HG03039 (cell line): ENCODE data around the gene COX10.
"Not testable (repeated sequence)": the region's sequence is repeated elsewhere in the genome, so short reads cannot be mapped to it uniquely, and the experiment has no call there.

Experiments
- ATAC-seq: cut with Tn5 transposase; IDR thresholded peaks from one replicate; pipeline ENCODE4 v1.9.1; 2021; ENCODE audit warnings: mild to moderate bottlenecking, moderate library complexity; ENCODE audit not compliant: unreplicated experiment

COX10 gene

DNA sequence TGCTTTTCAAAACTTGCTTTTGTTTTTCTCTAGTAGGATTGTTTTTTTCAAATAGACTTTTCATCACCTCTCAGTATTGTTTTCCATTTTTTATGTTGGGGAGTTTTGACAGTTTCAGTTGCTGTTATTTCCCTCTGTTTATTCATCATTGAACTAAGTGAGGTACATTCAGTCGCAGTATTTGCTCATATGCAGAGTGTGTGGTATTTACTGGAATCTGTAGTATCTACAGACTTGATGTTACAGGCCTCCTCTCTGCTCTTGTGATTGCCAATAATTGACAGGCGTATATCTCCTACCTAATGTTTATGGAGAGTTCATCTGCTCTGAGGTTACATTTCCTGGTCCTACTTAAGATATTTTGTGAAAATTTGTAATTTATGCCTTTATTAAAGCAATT is 49.6 kb downstream of the COX10 start:
- ATAC-seq = no peak

DNA sequence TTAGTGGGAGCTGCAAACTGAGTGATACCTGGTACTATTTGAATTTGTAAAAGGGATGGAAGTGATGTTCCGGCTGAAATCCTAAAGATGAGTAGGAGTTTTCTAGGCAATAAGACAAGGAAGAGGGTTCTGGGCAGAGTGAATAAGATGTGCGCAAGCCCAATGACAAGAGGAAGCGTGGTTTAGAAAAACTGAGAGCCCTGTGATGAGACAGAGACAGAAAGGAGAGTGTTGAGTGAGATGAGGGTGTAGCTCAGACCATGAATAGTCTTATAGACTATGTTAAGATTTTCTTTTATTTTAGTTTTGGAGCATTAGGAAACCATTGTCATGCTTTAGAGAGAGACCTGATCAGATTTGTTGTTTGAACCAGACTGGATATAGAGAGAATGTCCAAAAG is 50.2 kb downstream of the COX10 start:
- no peak for ATAC-seq

DNA sequence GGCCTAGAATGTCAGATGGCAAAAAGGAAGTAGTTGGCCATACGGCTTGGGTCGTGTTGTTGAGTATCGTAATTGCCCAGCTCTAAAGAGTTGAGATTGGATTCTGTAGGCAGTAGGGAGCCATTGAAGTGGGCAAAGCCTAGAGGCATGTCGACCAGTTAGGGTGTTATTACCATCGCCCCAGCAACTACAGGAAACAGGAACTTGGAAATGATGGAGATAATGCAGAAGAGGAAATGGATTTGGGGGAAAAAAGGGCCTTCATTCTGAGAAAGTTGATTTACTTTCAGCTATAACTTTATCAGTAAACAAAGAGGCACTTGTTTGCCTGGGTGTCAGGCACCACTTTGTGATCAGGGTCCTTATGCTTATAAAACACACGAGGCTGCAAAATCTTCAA is 52.6 kb downstream of the COX10 start:
- ATAC-seq = no peak

GRCh38 chr17:14123619-14124278 is 54.4 kb downstream of the COX10 start:
- no peak for ATAC-seq

DNA sequence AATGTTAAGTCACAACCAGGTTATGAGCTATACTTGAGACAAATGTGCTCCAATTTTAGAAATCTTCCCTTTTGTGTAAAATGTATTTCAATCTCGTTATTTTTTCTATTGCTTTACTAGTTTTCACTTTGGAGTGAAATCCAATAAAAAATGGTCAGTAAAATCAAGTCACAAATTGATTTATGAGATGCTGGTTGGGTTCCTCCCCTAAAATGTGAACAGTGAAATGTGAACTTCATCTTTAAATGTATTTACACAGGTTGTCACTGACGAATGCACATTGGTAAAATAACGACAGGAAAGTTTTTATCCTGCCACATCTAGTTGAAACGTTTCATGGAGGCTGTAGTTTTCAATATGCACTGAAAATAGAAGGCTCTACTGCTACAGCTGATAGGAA is 55.5 kb downstream of the COX10 start:
- no peak for ATAC-seq

- no peak for ATAC-seq
These were observed 56.3 kb downstream of the COX10 start for GRCh38 chr17:14125518-14126137.

DNA sequence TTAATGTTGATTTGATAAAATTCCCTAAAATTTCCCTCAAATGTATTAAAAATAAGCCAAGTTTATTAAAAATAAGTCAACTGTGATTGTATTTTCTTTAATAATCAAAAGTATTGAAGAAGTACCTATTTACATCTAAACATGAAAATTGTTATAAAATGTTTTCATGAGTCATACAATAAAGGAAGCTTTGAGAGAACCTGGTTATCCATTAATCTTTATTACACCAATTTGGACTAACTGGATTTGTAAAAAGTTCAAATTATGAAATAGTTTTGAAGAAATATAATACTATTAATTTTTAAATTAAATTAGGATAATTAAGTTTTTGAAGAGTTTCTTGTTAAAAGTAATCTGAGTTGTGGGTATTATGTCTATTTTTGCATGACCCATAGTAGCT is 63.8 kb downstream of the COX10 start:
- ATAC-seq = no peak

- no peak for ATAC-seq
These were observed 65.2 kb downstream of the COX10 start for GRCh38 chr17:14134456-14134855.

- ATAC-seq = no peak
These were observed 66.7 kb downstream of the COX10 start for GRCh38 chr17:14135906-14136590.

- ATAC-seq = no peak
These were observed 69.3 kb downstream of the COX10 start for GRCh38 chr17:14138649-14139048.

- no peak for ATAC-seq
These were observed 74.4 kb downstream of the COX10 start for GRCh38 chr17:14143688-14144087.

DNA sequence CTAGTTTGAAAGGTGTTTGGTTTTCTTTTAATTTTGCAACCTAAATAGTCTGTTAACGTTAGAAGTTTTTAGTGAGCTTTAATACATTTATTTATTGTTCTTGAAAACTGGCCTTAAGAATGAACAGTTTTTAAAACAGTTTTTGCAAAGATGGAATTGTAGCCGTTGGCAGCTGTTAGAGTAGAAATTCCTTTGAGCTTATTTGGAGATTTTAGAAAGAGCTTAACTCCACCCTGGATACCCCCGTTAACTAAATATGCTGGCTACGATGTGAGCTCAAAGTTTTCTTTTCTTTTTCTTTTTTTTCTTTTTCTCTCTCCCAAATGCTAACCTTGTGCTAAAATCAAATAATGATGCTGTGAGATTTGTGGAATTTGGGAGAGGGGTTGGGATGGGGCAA is 75.2 kb downstream of the COX10 start:
- ATAC-seq = no peak

GRCh38 chr17:14149751-14150150 is 80.4 kb downstream of the COX10 start:
- ATAC-seq = no peak

DNA sequence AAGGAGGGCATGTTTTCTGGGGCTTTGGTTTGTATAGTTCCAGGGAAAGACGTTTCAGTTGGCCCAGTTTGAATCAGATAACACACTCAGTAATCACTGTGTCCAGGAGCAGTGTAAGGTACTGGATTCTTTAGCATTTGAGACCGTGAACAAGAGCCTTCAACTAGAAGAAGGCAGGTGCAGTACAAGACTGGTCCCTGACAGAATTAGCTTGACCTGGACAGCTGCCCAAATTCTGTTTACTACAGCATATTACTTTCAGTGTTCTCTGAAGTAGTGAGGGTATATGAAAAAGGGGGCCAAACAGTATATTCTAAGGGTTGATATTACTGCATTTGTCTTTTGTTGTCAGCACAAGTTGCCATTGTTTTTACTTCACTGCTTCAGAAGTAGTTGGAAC is 81.3 kb downstream of the COX10 start:
- ATAC-seq = no peak

DNA sequence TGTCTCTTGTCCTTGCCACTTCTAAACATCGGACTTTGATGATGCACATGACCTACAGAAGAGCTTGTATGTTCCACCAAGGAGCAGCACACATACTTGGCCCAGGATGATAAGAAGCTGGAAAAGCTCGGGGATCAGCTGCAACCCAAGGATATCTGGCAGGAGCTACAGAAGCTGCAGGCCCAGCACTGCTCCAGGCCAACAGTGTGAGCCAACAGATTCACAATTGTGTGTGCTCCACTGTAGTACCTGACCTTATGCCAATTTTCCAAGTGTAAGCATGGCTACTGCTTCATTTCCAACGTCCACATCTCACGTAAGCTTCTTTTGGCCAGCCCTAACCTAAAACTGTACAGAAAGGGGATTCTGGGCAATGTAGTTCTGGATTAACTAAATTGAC is 83.4 kb downstream of the COX10 start:
- ATAC-seq = no peak

- no peak for ATAC-seq
These were observed 84.1 kb downstream of the COX10 start for GRCh38 chr17:14153374-14153773.

- ATAC-seq = no peak
These were observed 87.4 kb downstream of the COX10 start for GRCh38 chr17:14156689-14157088.

GRCh38 chr17:14157822-14158221 is 88.5 kb downstream of the COX10 start:
- no peak for ATAC-seq

DNA sequence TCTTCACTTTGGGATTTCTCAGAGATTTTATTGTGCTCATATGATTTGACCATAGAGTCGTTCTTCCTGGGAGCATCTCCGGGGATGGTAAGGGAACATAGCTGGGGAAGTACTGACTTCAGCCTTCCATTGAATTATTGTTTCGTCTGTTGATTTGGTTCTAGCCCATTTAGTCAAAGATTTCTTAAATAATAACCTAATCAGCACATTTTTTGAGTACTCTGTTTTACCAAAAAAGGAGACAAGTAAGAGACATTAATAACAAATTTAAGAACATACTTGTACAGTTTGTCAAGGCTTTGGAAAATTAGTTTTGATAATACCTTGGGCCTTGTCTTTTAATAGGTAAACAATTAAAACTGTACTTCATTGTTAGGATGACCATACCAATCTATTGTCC is 89.4 kb downstream of the COX10 start:
- ATAC-seq = no peak

DNA sequence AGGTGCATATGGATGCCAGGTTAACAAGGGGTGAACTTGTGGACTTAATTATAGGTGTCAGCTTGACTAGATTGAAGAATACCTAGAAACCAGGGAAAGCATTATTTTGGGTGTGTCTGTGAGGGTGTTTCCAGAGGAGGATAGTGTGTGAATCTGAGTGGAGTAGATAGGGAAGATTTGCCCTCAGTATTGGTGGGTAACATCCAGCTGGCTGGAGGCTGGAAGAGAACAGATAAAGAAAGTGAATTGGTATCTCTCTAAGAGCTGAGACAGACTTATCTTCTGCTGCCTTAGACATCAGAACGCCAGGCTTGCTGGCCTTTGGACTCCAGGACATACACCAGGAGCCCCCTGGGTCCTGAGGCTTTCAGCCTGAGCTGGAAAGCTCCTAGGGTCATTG is 92.1 kb downstream of the COX10 start:
- ATAC-seq = no peak

- no peak for ATAC-seq
These were observed 96.3 kb downstream of the COX10 start for GRCh38 chr17:14165616-14166015.

DNA sequence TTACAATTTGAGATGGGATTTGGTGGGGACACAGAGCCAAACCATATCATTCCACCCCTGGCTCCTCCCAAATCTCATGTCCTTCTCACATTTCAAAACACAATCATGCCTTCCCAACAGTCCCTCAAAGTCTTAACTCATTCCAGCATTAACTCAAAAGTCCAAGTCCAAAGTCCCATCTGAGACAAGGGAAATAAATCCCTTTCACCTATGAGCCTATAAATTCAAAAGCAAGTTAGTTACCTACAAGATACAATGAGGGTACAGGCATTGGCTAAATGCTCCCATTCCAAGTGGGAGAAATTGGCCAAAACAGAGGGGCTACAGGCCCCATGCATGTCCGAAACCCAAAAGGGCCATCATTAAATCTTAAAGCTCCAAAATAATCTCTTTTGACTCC is 98.5 kb downstream of the COX10 start:
- ATAC-seq = not testable (repeated sequence)
